ENCODE results near the gene CST5.

Gene CST5

DNA sequence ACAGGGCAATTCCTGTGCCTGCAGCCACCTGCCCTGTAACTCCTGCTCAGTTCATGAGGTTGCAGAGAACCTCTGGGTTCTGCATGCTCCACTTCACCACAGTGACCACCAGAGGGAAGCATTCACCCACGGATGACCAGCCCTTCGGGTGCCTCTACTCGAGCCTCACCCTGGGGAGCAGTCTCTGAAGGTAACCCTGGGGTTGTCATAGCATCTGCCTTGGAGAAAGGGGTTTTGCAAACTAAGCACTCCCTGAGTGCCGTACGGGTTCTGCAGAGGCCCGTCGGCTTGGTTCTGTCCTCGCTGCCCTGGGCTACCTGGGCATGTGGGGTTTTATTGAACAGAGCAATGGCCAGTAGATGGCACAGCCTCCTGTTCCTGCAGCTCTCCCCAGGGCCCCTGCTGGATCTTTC is 10.2 kb upstream of the CST5 start:
- Histone ChIP-seq H3K79me2 (ENCODE audit: low read length) (no peaks in the 10 kb centered on the region), H2AFZ (ENCODE audit: low read length) (peak overlapping the region; percentile 11), H3K4me1 (ENCODE audit: low read length) (no peaks in the 10 kb centered on the region), H4K20me1 (ENCODE audit: insufficient read depth, low read length) (no peaks in the 10 kb centered on the region), H3K27ac (ENCODE audit: low read length) (no peak overlapping the region), H3K36me3 (replicated peaks; ENCODE audit: insufficient read depth, low read length) (no peaks in the 10 kb centered on the region), H3F3A (ENCODE audit: insufficient read depth, low read length) (no peaks in the 10 kb centered on the region), H3K4me2 (ENCODE audit: low read depth, low read length) (peak overlapping the region; percentile 17; the same call in 1 of the 2 replicates), H3K9me3 (replicated peaks; ENCODE audit: insufficient read depth, low read length) (no peaks in the 10 kb centered on the region), H3K4me3 (ENCODE audit: low read length) (no peak overlapping the region), H3K9me2 (replicated peaks; ENCODE audit: insufficient read depth, low read length) (no peaks in the 10 kb centered on the region), H3K9ac (ENCODE audit: low read length) (no peak overlapping the region), H3K27me3 (replicated peaks; ENCODE audit: insufficient read depth, low read length) (no peaks in the 10 kb centered on the region)
- TF ChIP-seq, protein P1, sequence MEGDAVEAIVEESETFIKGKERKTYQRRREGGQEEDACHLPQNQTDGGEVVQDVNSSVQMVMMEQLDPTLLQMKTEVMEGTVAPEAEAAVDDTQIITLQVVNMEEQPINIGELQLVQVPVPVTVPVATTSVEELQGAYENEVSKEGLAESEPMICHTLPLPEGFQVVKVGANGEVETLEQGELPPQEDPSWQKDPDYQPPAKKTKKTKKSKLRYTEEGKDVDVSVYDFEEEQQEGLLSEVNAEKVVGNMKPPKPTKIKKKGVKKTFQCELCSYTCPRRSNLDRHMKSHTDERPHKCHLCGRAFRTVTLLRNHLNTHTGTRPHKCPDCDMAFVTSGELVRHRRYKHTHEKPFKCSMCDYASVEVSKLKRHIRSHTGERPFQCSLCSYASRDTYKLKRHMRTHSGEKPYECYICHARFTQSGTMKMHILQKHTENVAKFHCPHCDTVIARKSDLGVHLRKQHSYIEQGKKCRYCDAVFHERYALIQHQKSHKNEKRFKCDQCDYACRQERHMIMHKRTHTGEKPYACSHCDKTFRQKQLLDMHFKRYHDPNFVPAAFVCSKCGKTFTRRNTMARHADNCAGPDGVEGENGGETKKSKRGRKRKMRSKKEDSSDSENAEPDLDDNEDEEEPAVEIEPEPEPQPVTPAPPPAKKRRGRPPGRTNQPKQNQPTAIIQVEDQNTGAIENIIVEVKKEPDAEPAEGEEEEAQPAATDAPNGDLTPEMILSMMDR (IDR thresholded peaks at IDR 0.05; ENCODE audit: low read length): peak; percentile 80
- no peak for TF ChIP-seq EZH2phosphoT487 (IDR thresholded peaks at IDR 0.05; ENCODE audit: low read length)
- DNase-seq: peak; percentile 82

DNA sequence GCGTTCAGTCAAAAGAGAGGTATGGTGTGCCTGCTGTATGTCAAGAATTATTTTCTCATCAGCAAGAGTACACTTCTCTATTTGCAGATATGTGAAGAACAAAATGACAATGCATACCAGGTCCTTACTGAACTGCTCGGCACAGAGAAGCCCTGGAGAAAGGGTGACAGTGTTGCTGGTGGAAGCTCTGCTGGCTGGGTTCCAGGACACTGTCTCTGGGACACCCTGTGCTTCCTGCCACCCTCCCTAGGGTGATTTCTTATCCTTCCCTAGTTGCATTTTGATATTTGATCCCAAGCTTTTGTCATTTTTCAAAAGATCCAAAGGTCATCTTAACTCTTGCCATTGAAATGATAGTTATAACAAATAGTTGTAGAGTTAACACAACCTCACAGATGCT is 8.3 kb upstream of the CST5 start:
- no peak overlapping the region for H3K9ac ChIP-seq (ENCODE audit: low read length)
- H3K4me3 ChIP-seq (ENCODE audit: low read length): no peak overlapping the region
- no peak overlapping the region for H3K4me2 ChIP-seq (ENCODE audit: low read depth, low read length)
- no peaks in the 10 kb centered on the region for H3K4me1 ChIP-seq (ENCODE audit: low read length)
- H4K20me1 ChIP-seq (ENCODE audit: insufficient read depth, low read length): no peaks in the 10 kb centered on the region
- no peaks in the 10 kb centered on the region for H3K36me3 ChIP-seq (replicated peaks; ENCODE audit: insufficient read depth, low read length)
- H3F3A ChIP-seq (ENCODE audit: insufficient read depth, low read length): no peaks in the 10 kb centered on the region
- H3K27me3 ChIP-seq (replicated peaks; ENCODE audit: insufficient read depth, low read length): no peaks in the 10 kb centered on the region
- TF ChIP-seq EZH2phosphoT487 (IDR thresholded peaks at IDR 0.05; ENCODE audit: low read length) (no peak), EZH2 (optimal IDR thresholded peaks at IDR 0.05; ENCODE audit: low read depth, low read length) (no peak)
- TF ChIP-seq, protein P1 (IDR thresholded peaks at IDR 0.05; ENCODE audit: low read length): no peak
- no peak for DNase-seq
- no peaks in the 10 kb centered on the region for H3K9me3 ChIP-seq (replicated peaks; ENCODE audit: insufficient read depth, low read length)
- no peak overlapping the region for H3K27ac ChIP-seq (ENCODE audit: low read length)
- no peaks in the 10 kb centered on the region for H3K79me2 ChIP-seq (ENCODE audit: low read length)
- no peak overlapping the region for H2AFZ ChIP-seq (ENCODE audit: low read length)
- H3K9me2 ChIP-seq (replicated peaks; ENCODE audit: insufficient read depth, low read length): no peaks in the 10 kb centered on the region

DNA sequence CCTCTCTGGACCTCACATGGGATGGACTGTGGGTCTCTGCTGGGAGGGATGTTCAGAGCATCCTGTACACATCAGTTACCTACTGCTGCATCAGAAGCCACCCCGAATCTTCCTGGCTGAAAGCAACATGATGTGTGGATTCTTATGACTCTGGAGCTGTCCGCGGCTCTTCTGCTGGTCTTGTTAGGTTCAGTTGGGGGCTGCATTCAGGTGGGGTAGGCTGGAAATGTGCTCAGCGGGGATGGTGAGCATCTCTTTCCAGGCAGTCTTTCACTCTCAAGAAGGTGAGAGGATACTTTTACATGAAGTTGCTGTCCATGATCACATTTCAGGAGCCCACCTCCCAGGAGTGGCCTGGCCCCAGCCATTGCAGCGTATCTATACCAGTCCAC is 5.2 kb upstream of the CST5 start:
- Histone ChIP-seq H3K4me1 (ENCODE audit: low read length) (no peaks in the 10 kb centered on the region), H3K27ac (ENCODE audit: low read length) (no peak overlapping the region), H3K4me3 (ENCODE audit: low read length) (no peak overlapping the region), H3K79me2 (ENCODE audit: low read length) (no peaks in the 10 kb centered on the region), H3F3A (ENCODE audit: insufficient read depth, low read length) (no peaks in the 10 kb centered on the region), H3K4me2 (ENCODE audit: low read depth, low read length) (no peak overlapping the region), H3K27me3 (replicated peaks; ENCODE audit: insufficient read depth, low read length) (no peaks in the 10 kb centered on the region), H4K20me1 (ENCODE audit: insufficient read depth, low read length) (no peaks in the 10 kb centered on the region), H3K36me3 (replicated peaks; ENCODE audit: insufficient read depth, low read length) (no peaks in the 10 kb centered on the region), H3K9ac (ENCODE audit: low read length) (no peak overlapping the region), H2AFZ (ENCODE audit: low read length) (no peak overlapping the region), H3K9me3 (replicated peaks; ENCODE audit: insufficient read depth, low read length) (no peaks in the 10 kb centered on the region), H3K9me2 (replicated peaks; ENCODE audit: insufficient read depth, low read length) (no peaks in the 10 kb centered on the region)
- TF ChIP-seq, protein P1 (IDR thresholded peaks at IDR 0.05; ENCODE audit: low read length): no peak
- no peak for TF ChIP-seq EZH2phosphoT487 (IDR thresholded peaks at IDR 0.05; ENCODE audit: low read length)
- no peak for TF ChIP-seq EZH2 (optimal IDR thresholded peaks at IDR 0.05; ENCODE audit: low read depth, low read length)
- DNase-seq: no peak
